Activated CD4-positive, alpha-beta T cell treated with anti-CD3 and anti-CD28 coated beads, Interleukin-2, amount 50 U/mL, for 24 hours (primary cell): ENCODE data around the gene N4BP2L2.
A peak's percentile ranks its signal among the peaks of the same experiment; 100 is the strongest.

Experiments
- DNase-seq, 2 donors: peaks; one replicate each; pipeline ENCODE4 v3.0.0-alpha.2; 2020; ENCODE audit warnings: low read depth in 1 of 2, low spot score in 1 of 2

The N4BP2L2 gene

DNA sequence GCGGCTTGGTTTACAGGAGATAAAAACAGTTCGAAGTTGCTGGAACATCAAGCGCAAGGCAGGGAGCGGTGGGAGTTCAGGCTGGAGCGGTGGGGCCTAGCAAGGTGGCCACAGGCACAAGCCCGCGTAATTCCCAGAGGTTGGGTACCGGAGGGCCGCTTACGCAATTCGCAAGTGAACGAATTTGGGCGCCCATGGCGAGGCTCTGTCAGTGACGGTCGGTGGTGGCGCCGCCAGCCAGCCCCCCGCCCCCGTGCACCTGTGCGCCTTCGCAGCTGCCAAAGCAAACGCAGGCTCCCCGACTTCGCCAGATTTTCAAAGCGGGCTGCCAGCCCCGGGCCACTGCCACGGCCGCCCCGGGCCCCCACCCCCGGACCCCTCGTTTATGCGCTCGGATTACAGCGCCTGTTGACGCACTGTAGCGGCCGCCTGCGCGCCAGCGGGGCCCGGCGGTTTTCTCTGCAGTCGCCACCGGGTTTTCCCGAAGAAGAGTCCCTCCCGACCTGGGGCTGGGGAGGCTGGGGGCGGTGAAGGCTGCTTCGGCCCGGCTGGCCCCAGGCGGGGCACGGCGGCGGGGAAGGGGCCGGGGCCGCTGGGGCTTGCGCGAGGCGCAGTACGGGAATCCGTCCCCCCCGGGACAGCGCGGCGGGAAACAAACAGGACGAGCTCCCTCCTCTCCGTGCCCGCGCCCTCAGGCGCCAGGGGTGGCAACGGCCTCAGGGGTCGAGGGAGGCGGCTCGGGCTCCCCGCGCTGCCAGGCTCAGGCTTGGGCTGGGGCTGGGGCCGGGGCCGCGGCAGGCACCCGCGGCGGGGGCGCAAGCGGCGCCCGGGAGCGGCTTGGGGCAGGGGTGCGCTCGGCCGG lies 111.4 kb downstream of the N4BP2L2 start:
- peak; percentile 22 to 25 for DNase-seq

DNA sequence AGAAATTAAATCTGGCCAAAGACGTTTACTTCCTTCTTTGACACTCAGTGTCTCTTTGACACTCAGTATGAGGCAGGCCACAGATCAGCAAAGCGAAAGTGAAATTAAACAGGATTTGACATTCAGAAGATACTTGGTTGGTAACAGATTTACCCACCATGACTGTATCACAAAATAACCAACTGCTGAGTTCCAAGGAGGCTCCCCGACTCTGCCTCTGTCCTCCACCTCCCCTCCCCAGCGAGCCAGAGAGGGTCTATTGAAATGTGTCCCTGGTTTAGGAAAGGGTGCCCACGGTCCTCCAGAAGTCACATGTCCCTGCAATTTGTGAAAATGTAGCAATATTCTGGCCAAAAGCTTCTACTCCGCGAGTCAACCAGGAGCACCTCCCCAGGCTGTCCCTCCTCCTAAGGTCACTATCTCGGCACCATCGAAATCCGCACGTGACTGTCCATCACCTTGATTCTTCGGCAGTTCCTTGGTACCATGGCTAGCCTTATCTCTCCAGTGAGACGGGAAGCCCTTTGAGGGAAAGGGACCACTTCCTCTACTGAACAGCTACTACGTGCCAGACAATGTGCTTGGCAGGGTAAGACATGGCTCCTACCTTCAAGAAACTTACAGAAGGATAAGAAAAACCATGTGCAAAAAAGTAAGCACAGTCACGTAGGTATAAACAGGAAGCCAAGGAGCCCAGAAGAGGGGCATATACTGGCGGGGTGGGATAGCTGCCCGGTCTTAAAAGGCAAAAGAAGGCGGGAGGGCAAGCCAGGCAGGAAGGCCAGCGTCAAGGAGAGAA lies 112.2 kb downstream of the N4BP2L2 start:
- DNase-seq, result peak; percentile 21 to 46

DNA sequence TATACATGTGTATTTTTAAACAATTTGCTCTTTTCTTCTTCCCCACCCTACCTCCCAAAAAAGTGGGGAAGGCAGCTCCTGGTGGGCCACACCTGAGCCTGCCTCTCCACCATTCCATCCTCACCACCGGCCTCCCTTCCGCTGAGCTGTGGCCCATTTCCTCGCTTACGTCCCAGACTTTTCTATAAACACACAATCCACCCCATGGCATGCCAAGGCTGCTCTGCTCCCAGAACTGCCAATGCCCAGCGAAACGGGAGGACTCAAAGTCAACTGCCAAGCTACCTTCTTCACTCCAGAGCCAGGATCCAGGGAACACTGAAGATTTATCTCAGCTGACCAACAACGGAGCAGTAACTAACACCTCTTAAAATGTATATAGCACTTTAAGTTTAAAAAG lies 113.4 kb downstream of the N4BP2L2 start:
- DNase-seq, result no peak

DNA sequence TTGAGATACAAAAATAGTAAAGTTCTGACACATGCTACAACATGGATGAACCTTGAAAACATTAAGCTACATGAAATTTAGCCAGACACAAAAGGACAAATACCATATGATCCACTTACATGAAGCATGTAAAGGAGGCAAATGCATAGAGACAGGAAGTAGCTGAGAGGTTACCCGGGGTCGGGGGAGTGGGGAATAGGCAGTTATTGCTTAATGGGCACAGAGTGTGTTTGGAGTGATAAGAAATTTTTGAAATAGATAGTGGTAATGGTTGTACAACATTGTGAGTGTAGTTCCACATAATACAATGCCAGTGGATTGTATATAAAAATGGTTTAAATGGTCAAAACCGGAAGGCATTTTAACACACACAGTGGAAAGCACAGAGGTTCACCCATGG lies 115.0 kb downstream of the N4BP2L2 start:
- no peak for DNase-seq

DNA sequence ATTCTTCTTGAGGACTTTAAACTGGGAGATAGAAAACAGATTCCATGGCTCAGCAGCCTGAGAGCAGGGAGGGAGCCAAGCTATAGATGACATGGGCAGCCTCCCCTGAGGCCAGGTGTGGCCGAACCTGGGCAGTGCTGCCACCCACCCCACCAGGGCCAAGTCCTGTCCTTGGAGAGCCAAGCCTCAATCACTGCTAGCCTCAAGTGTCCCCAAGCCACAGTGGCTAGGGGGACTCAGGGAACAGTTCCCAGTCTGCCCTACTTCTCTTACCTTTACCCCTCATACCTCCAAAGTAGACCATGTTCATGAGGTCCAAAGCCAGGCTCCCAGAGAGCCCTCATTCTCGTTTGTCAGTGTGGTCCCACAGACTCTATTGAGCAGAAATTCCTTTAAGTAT lies 118.7 kb downstream of the N4BP2L2 start:
- DNase-seq, result no peak

DNA sequence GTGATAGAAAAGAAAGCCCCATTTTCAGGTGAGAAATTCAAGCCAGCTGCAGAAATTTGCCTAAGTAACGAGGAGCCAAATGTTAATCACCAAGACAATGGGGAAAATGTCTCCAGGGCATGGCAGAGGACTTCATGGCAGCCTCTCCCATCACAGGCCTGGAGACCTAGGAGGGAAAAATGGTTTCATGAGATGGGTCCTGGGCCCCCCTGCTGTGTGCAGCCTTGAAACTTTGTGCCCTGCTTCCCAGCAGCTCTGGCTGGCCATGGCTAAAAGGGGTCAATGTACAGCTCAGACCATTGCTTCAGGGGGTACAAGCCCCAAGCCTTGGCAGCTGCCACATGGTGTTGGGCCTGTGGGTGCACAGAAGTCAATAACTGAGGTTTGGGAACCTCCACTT lies 120.6 kb downstream of the N4BP2L2 start:
- no peak for DNase-seq

DNA sequence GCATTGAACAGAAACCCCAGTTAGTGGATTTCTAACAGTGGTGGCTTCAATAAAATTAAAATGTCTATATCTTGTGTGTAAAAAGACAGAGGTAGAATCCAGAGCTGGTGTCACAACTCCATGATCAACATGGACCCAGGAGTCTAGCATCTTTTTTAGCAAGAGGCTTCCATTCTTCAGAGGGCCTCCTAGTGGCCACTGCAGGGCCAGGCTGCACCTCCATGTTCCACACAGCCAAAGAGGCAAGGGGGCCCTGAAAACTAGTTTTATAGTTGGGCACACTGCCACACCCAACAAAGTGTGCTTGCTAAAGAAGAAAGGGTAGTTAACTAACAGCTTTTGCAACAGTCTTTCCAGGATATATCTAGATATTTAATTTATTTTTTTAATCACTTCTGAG lies 123.6 kb downstream of the N4BP2L2 start:
- no peak for DNase-seq

DNA sequence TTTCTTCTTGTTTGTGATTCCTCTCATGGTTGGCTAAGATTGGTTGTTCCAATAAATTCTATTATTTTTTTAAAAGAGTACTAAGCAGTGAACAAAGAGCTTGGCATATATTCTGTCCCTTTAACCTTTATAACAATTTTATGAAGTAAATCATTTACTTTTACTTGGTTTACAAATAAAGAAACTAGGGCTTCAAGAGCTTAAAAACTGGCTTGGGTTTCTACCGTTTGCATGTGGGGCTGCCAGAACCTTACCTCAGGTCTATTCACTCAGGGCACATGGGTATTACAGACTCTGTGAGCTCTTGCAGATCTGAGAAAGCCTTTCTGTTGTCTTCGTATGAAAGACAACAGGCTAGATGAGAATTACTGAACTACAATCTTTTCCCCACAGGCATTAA lies 124.0 kb downstream of the N4BP2L2 start:
- DNase-seq, result no peak

DNA sequence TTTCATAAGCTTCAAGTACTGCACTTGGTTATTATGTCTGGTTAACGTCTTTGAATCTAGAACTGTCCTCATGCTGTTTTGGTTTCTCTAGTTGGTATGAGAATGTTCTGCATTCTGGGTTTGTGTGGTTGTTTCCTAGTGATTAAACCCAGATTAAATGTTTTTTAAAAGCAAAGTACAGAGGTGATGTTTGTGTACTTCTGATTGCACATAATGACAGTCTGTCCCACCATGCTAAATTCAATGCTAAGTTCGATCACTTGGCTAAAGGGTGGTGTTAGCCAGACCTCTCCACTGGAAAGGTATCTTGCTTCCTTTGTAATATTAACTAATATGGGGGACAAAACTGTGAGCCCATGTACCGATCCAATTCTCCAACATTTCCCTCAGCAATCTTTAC lies 125.3 kb downstream of the N4BP2L2 start:
- DNase-seq, result no peak

DNA sequence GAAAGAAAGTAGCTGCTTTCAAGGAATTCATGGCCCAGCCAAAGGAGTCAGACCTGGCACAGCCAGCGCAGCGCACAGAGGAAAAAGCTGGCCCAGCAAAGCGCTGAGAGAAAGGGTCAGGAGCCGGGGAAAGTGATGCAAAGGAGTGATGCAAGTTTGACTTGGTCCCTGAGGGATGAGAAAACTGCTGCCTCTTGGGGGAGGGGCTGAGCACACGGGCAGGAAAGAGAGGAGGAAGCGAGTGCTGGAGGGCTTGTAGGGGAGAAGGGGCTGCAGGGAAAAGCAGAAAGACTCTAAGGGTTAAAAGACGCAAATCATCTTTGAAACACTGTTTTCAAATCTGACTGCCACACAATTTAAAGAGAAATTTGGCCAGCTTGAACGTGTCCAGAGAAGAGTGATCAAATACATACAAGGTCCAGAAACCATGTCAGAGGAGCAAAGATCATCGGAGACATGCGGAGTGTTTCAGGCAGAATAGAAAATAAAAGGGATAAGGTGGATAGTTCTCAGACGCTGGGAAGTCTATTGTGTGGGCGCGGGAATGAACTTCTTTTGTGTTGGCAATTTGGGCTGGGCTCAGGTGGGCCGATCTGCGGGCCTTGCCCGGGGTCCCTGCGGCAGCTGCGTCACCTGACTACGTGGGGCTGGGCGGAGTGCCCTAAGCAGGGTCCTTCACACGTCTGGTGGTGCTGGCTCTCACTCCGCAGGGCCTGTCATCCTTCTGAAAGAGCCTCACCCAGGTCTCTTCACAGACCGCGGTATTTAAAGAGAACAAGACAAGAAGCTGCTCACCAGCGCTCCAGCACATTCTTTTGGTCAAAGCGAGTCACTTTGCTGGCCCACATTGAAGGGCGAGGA lies 128.8 kb downstream of the N4BP2L2 start:
- DNase-seq, result no peak

DNA sequence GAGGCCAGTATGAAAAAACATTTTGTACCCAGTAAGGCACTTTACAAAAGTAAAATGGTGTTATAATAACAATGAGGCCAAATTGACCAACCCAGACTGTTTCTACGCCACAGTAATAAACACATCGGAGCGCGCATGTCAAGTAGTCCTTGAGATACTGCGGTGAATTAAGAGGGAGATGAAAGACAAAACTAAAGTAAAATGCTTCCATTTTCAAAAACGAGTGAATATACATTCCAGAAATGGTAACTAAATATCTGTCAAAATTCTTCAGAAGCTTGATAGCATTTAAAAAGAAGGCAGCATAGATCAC lies 129.6 kb downstream of the N4BP2L2 start:
- DNase-seq, result no peak

DNA sequence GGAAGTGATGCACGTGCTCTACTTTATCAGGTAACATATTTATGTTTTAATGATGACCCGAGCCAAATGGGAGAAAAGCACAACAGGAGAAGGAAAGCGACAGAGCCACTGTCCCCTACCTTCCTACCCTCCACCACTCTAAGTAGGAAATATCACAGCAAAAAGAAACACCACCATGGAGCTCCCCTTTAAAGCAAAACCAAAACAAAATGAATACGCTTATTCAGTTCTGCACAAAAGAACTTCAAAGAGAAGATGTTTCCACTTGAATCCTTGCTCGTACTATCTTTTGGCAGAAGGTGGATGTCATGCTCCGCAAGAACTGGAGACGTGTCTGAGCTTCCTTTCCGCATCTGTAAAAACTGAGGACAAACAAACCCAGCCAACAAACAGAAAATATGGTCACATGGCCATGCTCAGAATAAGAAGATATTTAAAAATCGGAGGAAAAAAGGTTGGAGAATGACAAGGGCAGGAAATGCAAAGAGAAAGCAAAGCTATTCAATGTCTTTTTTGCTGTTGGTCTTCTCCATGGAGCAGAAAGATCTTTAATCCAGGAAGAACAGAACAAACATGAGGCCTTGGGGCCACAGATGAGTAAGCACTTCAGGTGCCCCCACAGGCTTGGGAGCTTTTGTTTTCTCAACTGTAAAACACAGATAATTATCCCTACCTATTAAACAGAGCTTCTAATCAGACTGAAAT lies 130.1 kb downstream of the N4BP2L2 start:
- DNase-seq, result no peak

DNA sequence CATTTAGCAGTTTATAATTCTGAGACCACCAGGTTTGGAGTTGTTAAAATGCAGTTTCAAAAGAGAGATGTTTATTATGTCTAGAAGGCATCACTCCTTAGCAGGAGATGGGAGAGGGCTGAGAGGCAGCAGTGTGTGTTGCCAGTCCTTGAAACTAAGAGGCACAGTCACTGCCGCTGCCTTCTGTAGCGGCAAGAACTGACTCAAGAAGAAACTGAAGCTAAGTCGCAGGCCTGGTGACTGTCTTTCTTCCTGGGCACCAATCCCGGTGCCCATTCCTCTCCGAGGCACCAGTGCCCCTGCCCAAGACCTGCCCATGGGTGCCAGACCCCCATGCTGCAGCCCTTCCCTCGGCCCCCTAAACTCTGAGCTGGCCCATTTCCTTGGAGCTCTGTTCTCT lies 130.7 kb downstream of the N4BP2L2 start:
- DNase-seq, result no peak

DNA sequence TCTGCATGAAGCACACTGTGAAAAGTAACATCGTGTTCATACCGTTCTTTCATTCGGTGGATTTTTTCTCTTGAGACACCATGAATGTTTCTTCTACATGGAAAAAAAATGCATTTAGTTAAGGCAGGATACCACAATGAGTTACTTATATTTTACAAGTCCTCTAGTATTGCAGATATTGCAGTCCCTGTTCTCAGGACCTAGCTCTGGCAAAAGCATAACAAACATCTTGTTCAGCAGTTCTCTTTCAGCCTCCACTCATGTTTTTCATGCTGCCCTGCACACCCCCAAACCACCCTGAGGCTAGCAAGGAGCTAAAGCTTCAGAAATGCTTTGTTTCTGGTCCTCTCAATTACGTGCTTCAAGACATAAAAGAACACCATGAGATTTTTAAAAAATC lies 135.5 kb downstream of the N4BP2L2 start:
- DNase-seq, result no peak

DNA sequence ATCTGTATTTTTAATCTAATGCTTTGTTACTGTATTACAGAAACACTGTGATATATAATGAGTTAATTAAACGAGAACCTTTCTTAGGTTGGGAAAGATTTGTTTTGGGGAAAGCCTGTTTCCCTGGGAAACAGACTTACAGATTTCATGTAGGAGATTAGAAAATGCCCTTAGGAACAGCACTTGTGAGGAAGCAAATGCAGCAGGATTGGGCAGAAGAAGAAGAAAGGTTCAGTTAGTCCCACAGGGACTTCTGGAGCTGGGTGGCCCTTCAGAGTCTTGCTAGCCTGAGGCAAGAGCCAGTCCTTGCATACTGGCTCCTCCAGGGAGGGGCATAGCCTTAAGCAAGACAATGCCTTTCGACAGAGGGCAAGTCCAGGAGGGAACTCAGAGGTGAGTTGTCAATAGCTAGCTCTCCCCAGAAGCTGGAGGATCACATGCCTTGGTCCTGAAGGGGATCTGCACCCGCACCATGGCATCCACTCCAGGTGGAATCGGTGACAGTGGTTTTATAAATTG lies 147.4 kb downstream of the N4BP2L2 start:
- DNase-seq, result no peak

DNA sequence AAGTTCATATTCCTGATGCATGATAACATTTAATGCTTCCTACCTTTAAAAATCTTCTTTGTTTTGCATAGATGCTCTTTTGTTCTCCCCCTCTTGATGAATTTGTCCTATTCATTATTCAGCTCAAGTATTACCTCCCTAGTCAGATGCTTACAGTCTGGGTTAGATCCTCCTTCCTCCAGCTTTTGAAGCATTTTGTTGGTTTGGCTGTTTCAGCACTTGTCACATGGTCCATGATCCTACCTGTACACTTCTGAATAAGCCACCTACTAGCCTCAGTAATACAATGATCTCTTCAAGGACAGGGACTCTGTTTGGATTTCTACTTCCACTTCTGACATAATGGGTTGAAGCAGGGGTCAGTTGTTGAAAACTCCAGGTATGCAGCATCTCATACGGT lies 148.1 kb downstream of the N4BP2L2 start:
- no peak for DNase-seq

DNA sequence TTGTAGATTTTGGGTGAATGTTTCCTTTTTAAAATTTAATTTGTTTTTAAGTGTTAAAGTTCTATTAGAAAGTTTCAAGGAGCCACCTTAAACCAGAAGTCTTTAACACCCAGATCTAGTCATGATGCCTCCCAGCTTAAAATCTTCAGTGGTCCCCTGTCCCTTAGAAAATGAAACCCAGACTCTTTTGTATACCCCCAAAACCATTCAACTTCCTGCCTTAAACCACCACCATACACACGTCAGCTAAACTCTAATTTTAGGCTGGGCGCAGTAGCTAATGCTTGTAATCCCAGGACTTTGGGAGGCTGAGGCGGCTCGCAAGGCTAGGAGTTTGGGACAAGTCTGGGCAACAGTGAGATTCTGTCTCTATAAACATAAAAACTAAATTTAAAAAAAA lies 148.5 kb downstream of the N4BP2L2 start:
- no peak for DNase-seq

DNA sequence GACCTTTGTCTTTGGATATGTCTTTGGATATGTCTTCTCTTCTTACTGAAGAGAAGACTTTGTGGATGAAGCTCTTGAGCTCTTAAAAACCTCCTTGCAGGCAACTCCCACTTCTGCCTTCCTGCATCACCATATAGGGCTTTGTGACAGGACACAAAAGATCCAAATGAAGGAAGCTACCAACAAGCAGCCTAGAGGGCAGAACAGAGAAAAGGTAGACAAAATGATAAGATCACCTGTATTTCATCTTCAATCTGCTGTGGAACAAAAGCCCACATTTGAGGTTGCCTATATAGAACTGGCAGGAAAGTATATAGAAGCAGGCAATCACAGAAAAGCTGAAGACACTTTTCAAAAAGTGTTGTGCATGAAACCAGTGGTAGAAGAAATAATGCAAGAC lies 153.2 kb downstream of the N4BP2L2 start:
- no peak for DNase-seq

DNA sequence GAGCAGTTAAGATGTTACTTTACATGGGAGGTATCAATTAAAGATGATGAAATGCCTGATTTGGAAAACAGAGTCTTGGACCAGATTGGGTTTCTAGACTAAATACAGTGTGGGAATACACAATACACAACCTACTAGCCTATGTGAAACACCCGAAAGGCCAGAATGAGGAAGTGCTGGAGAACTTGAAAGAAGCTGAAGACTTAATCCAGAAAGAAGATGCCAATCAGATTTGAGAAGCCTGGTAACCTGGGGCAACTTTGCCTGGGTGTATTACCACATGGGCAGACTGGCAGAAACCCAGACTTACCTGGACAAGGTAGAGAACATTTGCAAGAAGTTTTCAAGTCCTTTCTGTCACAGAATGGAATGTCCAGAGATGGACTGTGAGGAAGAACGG lies 153.9 kb downstream of the N4BP2L2 start:
- no peak for DNase-seq

DNA sequence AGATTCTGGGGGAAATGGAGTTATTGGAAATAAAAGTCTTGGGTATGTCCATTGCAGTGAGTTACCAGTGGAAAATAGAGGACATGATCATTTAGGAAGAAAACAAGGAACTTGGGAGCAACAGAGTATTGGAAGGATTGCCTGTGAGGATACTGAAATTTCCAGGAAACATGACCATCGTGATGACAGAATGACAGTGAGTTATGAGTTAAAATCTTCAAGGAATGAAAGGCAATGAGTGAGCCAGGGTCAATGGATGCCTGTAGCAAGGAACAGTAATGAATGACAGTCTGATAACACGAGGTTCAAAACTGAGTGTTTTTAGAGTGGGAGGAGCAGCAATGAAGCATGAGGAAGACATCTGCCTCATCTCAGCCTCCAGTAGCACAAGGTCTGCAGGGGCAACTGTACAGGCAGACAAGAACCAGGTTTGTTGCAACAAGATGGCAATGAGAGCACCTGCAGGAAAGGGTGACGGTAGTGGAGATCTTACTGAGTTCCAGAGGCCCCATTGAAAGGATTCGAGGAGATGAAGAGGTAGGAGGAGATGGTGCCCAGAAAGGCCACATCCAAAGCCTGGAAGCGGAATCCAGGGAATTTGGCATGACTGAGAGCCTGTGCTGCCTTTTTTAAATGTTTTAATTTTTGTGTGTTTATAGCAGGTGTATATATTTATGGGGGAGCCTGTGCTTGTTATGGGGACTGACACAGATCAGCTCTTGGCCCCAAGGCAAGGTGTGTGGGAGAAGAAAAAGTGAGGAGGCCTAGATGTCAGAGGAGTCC lies 154.6 kb downstream of the N4BP2L2 start:
- no peak for DNase-seq
